Measurements from ENCODE around the gene MFSD11. TPM values are rescaled to one million over a fixed set of nuclear protein-coding genes. Genes with fewer than 3 reads are reported as not detected.

MFSD11 gene
- total RNA-seq, 1 experiment from 2014 or later: 16.6 TPM

GRCh38 chr17:76701471-76701967, 36.4 kb upstream of the MFSD11 start:
- ATAC-seq: no peak
- Histone ChIP-seq H3K79me2 (ENCODE audit: low read length) (0 out of 2 replicates have a peak, but pooled peaks cover 7% of the 10 kb centered on the region), H3K9ac (ENCODE audit: low read length) (no peak overlapping the region), H3K9me3 (ENCODE audit: low read length) (no peaks in the 10 kb centered on the region), H3K27ac (ENCODE audit: low read length) (no peak overlapping the region), H3K27me3 (ENCODE audit: low read length) (no peaks in the 10 kb centered on the region), H3K9me2 (replicated peaks; ENCODE audit: low read length) (no peaks in the 10 kb centered on the region), H2AFZ (ENCODE audit: low read length) (no peak overlapping the region), H3K4me3 (ENCODE audit: low read length) (no peak overlapping the region), H3K4me2 (ENCODE audit: low read length) (no peak overlapping the region), H3K4me1 (ENCODE audit: insufficient read depth, low read length) (peaks cover 9% of the 10 kb centered on the region), H4K20me1 (ENCODE audit: low read length) (no peaks in the 10 kb centered on the region), H3F3A (ENCODE audit: low read length, unreplicated experiment) (no peaks in the 10 kb centered on the region), H3K36me3 (ENCODE audit: low read depth, low read length) (no peaks in the 10 kb centered on the region)
- POLR2A ChIA-PET (ENCODE audit: unreplicated experiment): no interaction called here
- CTCF ChIA-PET: interaction anchor here (0.9 kb wide), 1 partner anchor 20 kb away, joined by 3 read pairs; no protein-coding TSS in a partner anchor
- no TSS peak for BruUV-seq (replicated peaks)
- DNase-seq: no peak
- intact Hi-C loops (cut with micrococcal nuclease): no loop called here
- TF ChIP-seq CTCF (conservative IDR thresholded peaks at IDR 0.05; ENCODE audit: low read depth, low read length) (no peak), EZH2phosphoT487 (IDR thresholded peaks at IDR 0.05; ENCODE audit: borderline replicate concordance, low read length) (no peak), EZH2 (IDR thresholded peaks at IDR 0.05; ENCODE audit: low read length, unreplicated experiment) (no peak)

GRCh38 chr17:76702076-76702475, 35.8 kb upstream of the MFSD11 start:
- TF ChIP-seq CTCF (conservative IDR thresholded peaks at IDR 0.05; ENCODE audit: low read depth, low read length): no peak
- peaks cover 3% of the 10 kb centered on the region for H3K4me1 ChIP-seq (ENCODE audit: insufficient read depth, low read length)
- H3K27me3 ChIP-seq (ENCODE audit: low read length): no peaks in the 10 kb centered on the region
- DNase-seq (no peak), ATAC-seq (no peak)
- H3K79me2 ChIP-seq (ENCODE audit: low read length): peaks cover 12% of the 10 kb centered on the region; the same call in 1 of the 2 replicates
- H3K9me3 ChIP-seq (ENCODE audit: low read length): no peaks in the 10 kb centered on the region
- no peaks in the 10 kb centered on the region for H3K9me2 ChIP-seq (replicated peaks; ENCODE audit: low read length)
- CTCF ChIA-PET: interaction anchor here (0.9 kb wide), 1 partner anchor 21 kb away, joined by 3 read pairs; no protein-coding TSS in a partner anchor
- no TSS peak for BruUV-seq (replicated peaks)
- no peaks in the 10 kb centered on the region for H3K36me3 ChIP-seq (ENCODE audit: low read depth, low read length)
- H4K20me1 ChIP-seq (ENCODE audit: low read length): no peaks in the 10 kb centered on the region
- POLR2A ChIA-PET (ENCODE audit: unreplicated experiment): interaction anchor here (0.6 kb wide), 1 partner anchor 526 kb away, joined by 5 read pairs; no protein-coding TSS in a partner anchor
- H2AFZ ChIP-seq (ENCODE audit: low read length): no peak overlapping the region
- no peak overlapping the region for H3K9ac ChIP-seq (ENCODE audit: low read length)
- no peak overlapping the region for H3K27ac ChIP-seq (ENCODE audit: low read length)
- H3K4me2 ChIP-seq (ENCODE audit: low read length): no peak overlapping the region
- intact Hi-C loops (cut with micrococcal nuclease): no loop called here
- no peak overlapping the region for H3K4me3 ChIP-seq (ENCODE audit: low read length)
- H3F3A ChIP-seq (ENCODE audit: low read length, unreplicated experiment): no peaks in the 10 kb centered on the region

GRCh38 chr17:76702941-76703637, 34.8 kb upstream of the MFSD11 start:
- no peak overlapping the region for H2AFZ ChIP-seq (ENCODE audit: low read length)
- no peaks in the 10 kb centered on the region for H4K20me1 ChIP-seq (ENCODE audit: low read length)
- BruUV-seq (replicated peaks): no TSS peak
- intact Hi-C loops (cut with micrococcal nuclease): no loop called here
- no peak for TF ChIP-seq EZH2 (IDR thresholded peaks at IDR 0.05; ENCODE audit: low read length, unreplicated experiment)
- TF ChIP-seq EZH2phosphoT487 (IDR thresholded peaks at IDR 0.05; ENCODE audit: borderline replicate concordance, low read length): no peak
- no peak for TF ChIP-seq CTCF (conservative IDR thresholded peaks at IDR 0.05; ENCODE audit: low read depth, low read length)
- H3K79me2 ChIP-seq (ENCODE audit: low read length): peaks cover 20% of the 10 kb centered on the region
- no peak overlapping the region for H3K9ac ChIP-seq (ENCODE audit: low read length)
- DNase-seq: no peak
- CTCF ChIA-PET: no interaction called here
- no peaks in the 10 kb centered on the region for H3K36me3 ChIP-seq (ENCODE audit: low read depth, low read length)
- H3K27ac ChIP-seq (ENCODE audit: low read length): no peak overlapping the region
- no peaks in the 10 kb centered on the region for H3F3A ChIP-seq (ENCODE audit: low read length, unreplicated experiment)
- no peak overlapping the region for H3K4me2 ChIP-seq (ENCODE audit: low read length)
- POLR2A ChIA-PET (ENCODE audit: unreplicated experiment): no interaction called here
- ATAC-seq: no peak
- H3K9me2 ChIP-seq (replicated peaks; ENCODE audit: low read length): no peaks in the 10 kb centered on the region
- H3K27me3 ChIP-seq (ENCODE audit: low read length): no peaks in the 10 kb centered on the region
- no peaks in the 10 kb centered on the region for H3K4me1 ChIP-seq (ENCODE audit: insufficient read depth, low read length)
- H3K4me3 ChIP-seq (ENCODE audit: low read length): no peak overlapping the region
- no peaks in the 10 kb centered on the region for H3K9me3 ChIP-seq (ENCODE audit: low read length)
